ENCODE data around the gene CIAO1. TPM values are rescaled to one million over a fixed set of nuclear protein-coding genes. Genes with fewer than 3 reads are reported as not detected.

CIAO1 gene
- total RNA-seq, 4 donors from 2014 or later: 73.5 to 102 (median 95.6) TPM

DNA sequence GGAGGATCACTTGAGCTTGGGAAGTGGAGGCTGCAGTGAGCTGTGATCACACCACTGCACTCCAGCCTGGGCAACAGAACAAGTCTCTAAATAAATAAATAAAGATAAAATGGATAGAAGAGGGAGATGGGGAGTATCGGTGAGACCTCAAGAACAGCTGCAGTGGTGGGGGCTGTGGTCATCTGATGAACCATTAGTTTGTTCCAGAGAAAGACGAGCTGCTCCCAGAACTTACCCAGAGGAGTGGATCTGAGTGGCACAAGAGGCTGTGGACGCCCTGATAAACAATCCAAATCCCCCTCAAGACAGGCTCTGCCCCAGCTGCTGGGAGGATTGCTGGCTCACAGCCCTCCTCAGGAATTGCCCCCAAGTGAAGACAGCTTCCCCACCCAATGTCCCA is 26.9 kb upstream of the CIAO1 start:
- no peak overlapping the region for H3K4me3 ChIP-seq
- intact Hi-C loops (cut with DNase I; ENCODE audit: low total_unique reads) (no loop called here), in situ Hi-C loops (cut with MboI; ENCODE audit: low sequenced_read_pairs in 4 of 4) (no loop called here)
- H3K36me3 ChIP-seq: no peaks in the 10 kb centered on the region
- DNase-seq: no peak
- H3K4me1 ChIP-seq: peaks cover 53 to 56% of the 10 kb centered on the region in 2 donors
- no peaks in the 10 kb centered on the region for H3K9me3 ChIP-seq
- peak overlapping the region; percentile 72 to 86 (median 78) for H3K27ac ChIP-seq
- no peaks in the 10 kb centered on the region for H3K27me3 ChIP-seq
- no peak for ATAC-seq
- TF ChIP-seq, protein P1, sequence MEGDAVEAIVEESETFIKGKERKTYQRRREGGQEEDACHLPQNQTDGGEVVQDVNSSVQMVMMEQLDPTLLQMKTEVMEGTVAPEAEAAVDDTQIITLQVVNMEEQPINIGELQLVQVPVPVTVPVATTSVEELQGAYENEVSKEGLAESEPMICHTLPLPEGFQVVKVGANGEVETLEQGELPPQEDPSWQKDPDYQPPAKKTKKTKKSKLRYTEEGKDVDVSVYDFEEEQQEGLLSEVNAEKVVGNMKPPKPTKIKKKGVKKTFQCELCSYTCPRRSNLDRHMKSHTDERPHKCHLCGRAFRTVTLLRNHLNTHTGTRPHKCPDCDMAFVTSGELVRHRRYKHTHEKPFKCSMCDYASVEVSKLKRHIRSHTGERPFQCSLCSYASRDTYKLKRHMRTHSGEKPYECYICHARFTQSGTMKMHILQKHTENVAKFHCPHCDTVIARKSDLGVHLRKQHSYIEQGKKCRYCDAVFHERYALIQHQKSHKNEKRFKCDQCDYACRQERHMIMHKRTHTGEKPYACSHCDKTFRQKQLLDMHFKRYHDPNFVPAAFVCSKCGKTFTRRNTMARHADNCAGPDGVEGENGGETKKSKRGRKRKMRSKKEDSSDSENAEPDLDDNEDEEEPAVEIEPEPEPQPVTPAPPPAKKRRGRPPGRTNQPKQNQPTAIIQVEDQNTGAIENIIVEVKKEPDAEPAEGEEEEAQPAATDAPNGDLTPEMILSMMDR (IDR thresholded peaks at IDR 0.05 in 4 of 5, conservative IDR thresholded peaks at IDR 0.05 in 1 of 5): no peak
- TF ChIP-seq POLR2A (IDR thresholded peaks at IDR 0.05): no peak

DNA sequence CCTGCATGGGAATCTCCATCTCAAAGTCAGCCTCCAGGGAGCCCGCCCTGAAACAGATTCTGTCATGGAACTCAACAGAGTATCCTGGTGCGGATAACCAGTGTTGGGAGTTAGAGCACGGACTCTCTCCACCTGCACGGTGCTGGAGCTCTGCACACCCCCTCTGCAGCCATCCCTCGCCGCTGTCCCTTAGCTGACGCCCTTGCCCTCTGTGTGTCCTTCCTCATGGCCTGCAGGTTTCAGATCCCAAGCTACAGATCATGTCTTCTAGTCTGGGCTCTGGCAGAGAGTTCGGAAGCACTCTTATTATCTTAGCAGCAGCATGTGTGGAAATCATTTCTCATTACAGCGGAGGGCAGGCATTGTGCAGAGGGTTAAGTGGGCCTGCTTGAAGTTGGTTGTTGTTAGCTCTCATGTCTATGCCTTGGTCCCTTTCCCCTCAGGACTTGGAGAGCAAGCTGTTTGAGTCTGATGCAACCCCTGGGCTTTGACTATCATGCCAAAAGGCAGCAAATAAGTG is 26.2 kb upstream of the CIAO1 start:
- intact Hi-C loops (cut with DNase I; ENCODE audit: low total_unique reads): loop anchor here (2.0 kb wide), 2 partner anchors 21 to 33 kb away; no protein-coding TSS in a partner anchor
- no peak for TF ChIP-seq POLR2A (IDR thresholded peaks at IDR 0.05)
- TF ChIP-seq, protein P1 (IDR thresholded peaks at IDR 0.05 in 4 of 5, conservative IDR thresholded peaks at IDR 0.05 in 1 of 5): no peak

DNA sequence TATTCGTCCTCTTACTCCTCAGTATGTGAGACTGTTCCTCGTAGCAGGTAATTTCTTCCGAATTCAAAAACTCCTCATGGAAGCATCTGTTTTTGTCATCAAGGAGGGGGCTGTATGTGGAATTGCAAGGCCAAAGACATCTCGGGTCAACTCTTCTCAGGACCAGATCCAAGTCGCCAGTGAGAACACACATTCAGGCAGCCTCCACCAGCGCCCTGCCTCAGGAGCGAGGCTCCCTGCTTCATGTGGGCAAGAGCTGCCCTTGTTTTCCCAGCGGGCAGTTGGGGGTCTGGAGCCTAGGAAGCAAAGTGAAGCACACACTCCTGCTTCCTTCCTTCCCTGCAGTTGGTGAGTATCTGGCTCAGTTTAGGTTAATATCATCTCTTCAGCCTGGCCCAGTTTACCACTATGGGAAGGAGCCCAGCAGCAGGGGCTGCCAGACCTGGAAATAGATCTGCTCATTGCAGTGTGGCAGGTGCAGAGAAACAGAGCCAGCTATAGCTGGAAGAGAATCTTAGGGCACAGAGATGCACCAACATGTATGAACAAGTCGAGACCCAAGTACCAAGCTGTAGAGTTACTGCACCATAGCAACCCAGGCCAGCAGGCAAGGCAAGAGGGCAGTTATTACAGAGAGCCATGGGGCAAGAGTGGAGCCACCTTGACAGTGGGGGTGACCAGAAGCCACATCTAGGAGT is 25.5 kb upstream of the CIAO1 start:
- DNase-seq (peak; percentile 58 to 86), ATAC-seq (peak; percentile 89 to 94)
- in situ Hi-C loops (cut with MboI; ENCODE audit: low sequenced_read_pairs in 4 of 4) (no loop called here), intact Hi-C loops (cut with DNase I; ENCODE audit: low total_unique reads) (loop anchor here (2.0 kb wide), 2 partner anchors 22 to 34 kb away; no protein-coding TSS in a partner anchor)
- Histone ChIP-seq H3K27ac (peak overlapping the region; percentile 72 to 86 (median 78)), H3K4me3 (peak overlapping the region in 1 of 4 donors; percentile 19), H3K9me3 (no peaks in the 10 kb centered on the region), H3K27me3 (no peaks in the 10 kb centered on the region), H3K36me3 (no peaks in the 10 kb centered on the region), H3K4me1 (peaks cover 55 to 62% of the 10 kb centered on the region in 2 donors)
- TF ChIP-seq POLR2A (IDR thresholded peaks at IDR 0.05): no peak
- TF ChIP-seq, protein P1 (IDR thresholded peaks at IDR 0.05 in 4 of 5, conservative IDR thresholded peaks at IDR 0.05 in 1 of 5): no peak

More for the DNA sequence above, 26.2 kb upstream of the CIAO1 start:
- Histone ChIP-seq H3K4me1 (peaks cover 53 to 58% of the 10 kb centered on the region in 2 donors), H3K4me3 (no peak overlapping the region), H3K27ac (peak overlapping the region; percentile 72 to 86 (median 78)), H3K9me3 (no peaks in the 10 kb centered on the region), H3K27me3 (no peaks in the 10 kb centered on the region), H3K36me3 (no peaks in the 10 kb centered on the region)
- DNase-seq (no peak), ATAC-seq (peak; percentile 4 to 40)
- in situ Hi-C loops (cut with MboI; ENCODE audit: low sequenced_read_pairs in 4 of 4): no loop called here

DNA sequence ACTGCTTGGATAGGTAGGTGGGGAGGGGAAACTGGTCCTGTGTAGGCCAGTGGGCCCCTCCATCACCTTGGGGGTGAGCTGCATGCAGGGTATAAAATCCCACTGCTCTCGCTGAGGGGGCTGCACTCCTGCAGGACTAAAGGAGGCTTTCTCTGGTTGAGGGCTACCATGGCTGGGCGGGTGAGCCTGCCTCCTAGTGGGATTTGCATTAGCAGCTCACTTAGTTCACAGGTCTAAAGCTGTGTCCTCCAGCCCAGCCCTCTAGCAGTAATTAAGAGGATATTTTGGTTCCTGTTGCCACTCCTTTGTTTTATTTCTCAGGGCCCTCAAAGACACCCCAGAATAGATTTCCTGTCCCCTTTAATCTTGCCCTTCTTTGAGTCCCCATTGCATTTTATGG is 24.8 kb upstream of the CIAO1 start:
- Histone ChIP-seq H3K27ac (peak overlapping the region; percentile 72 to 86 (median 78)), H3K27me3 (no peaks in the 10 kb centered on the region), H3K36me3 (no peaks in the 10 kb centered on the region), H3K4me1 (peaks cover 61 to 69% of the 10 kb centered on the region in 2 donors), H3K4me3 (no peak overlapping the region), H3K9me3 (no peaks in the 10 kb centered on the region)
- no peak for TF ChIP-seq POLR2A (IDR thresholded peaks at IDR 0.05)
- TF ChIP-seq, protein P1 (IDR thresholded peaks at IDR 0.05 in 4 of 5, conservative IDR thresholded peaks at IDR 0.05 in 1 of 5): no peak
- in situ Hi-C loops (cut with MboI; ENCODE audit: low sequenced_read_pairs in 4 of 4): no loop called here
- ATAC-seq: no peak
- no peak for DNase-seq
- intact Hi-C loops (cut with DNase I; ENCODE audit: low total_unique reads): loop anchor here (2.0 kb wide), 2 partner anchors 22 to 34 kb away; no protein-coding TSS in a partner anchor
